HepG2 (cell line): Measurements from ENCODE around the gene PDE4C. TPM values are rescaled to one million over a fixed set of nuclear protein-coding genes. Genes with fewer than 3 reads are reported as not detected.

Experiments
- CBFB ChIP-seq: sonication (generic); formaldehyde crosslinking; IDR thresholded peaks from 2 replicates; pipeline ENCODE4 v1.4.0; 2020; ENCODE audit warnings: missing genetic modification reagents
- HNF4A ChIP-seq: sonication (generic); formaldehyde crosslinking; IDR thresholded peaks from 2 replicates; pipeline ENCODE4 v1.4.0; 2020; ENCODE audit warnings: missing genetic modification reagents
- KLF16 ChIP-seq, 2 experiments: sonication (generic) in 1 of 2; formaldehyde crosslinking in 1 of 2; IDR thresholded peaks; 2 replicates each; pipeline versions ENCODE4 v1.6.1 to v1.8.0; 2016 to 2023; ENCODE audit warnings: missing genetic modification reagents in 2 of 2, missing compliant biosample characterization in 1 of 2
- LCORL ChIP-seq, 2 experiments: fragments of 450-650 bp in 1 of 2; sonication (generic) in 1 of 2; formaldehyde crosslinking in 1 of 2; IDR thresholded peaks; 2 replicates each; pipeline versions ENCODE4 v1.5.0 to v1.6.1; 2017 to 2020; ENCODE audit warnings: antibody characterized with exemption in 1 of 2, missing genetic modification reagents in 1 of 2
- MEIS1 ChIP-seq: sonication (generic); formaldehyde crosslinking; IDR thresholded peaks from 2 replicates; pipeline ENCODE4 v1.9.0; 2021; ENCODE audit warnings: mild to moderate bottlenecking, missing genetic modification reagents, moderate library complexity, borderline replicate concordance
- MYC ChIP-seq: sonication (generic); formaldehyde crosslinking; IDR thresholded peaks from 2 replicates; pipeline ENCODE4 v1.9.0; 2021; ENCODE audit warnings: missing genetic modification reagents, borderline replicate concordance
- SMARCE1 ChIP-seq: fragments of 450-650 bp; IDR thresholded peaks from 2 replicates; pipeline ENCODE4 v1.6.1; 2017; ENCODE audit warnings: borderline replicate concordance
- SRSF1 ChIP-seq: fragments of 200-400 bp; formaldehyde crosslinking; optimal IDR thresholded peaks from 2 replicates; pipeline ENCODE3; 2017; ENCODE audit warnings: mild to moderate bottlenecking, low read depth, low read length, moderate library complexity
- ZFX ChIP-seq: sonication (generic); formaldehyde crosslinking; IDR thresholded peaks from 2 replicates; pipeline ENCODE4 v1.4.0; 2020; ENCODE audit warnings: mild to moderate bottlenecking, low read depth, missing genetic modification reagents, moderate library complexity
- ZNF205 ChIP-seq: IDR thresholded peaks from 2 replicates; pipeline ENCODE4 v1.6.1; 2018; ENCODE audit warnings: missing biosample characterization, missing genetic modification reagents
- ZNF263 ChIP-seq: sonication (generic); formaldehyde crosslinking; IDR thresholded peaks from 2 replicates; pipeline ENCODE4 v1.4.0; 2020; ENCODE audit warnings: missing genetic modification reagents
- ZNF350 ChIP-seq: sonication (generic); formaldehyde crosslinking; IDR thresholded peaks from 2 replicates; pipeline ENCODE4 v1.4.0; 2020; ENCODE audit warnings: mild to moderate bottlenecking, low read depth, missing genetic modification reagents, borderline replicate concordance
- ZNF431 ChIP-seq: sonication (generic); formaldehyde crosslinking; IDR thresholded peaks from 2 replicates; pipeline ENCODE4 v1.9.0; 2022; ENCODE audit warnings: missing genetic modification reagents, low read depth, mild to moderate bottlenecking, borderline replicate concordance
- ZNF556 ChIP-seq: sonication (generic); formaldehyde crosslinking; IDR thresholded peaks from 2 replicates; pipeline ENCODE4 v1.4.0; 2020; ENCODE audit warnings: mild to moderate bottlenecking, missing genetic modification reagents, borderline replicate concordance
- ZSCAN29 ChIP-seq: sonication (generic); formaldehyde crosslinking; conservative IDR thresholded peaks from 2 replicates; pipeline ENCODE4 v1.4.0; 2020; ENCODE audit warnings: mild to moderate bottlenecking, missing genetic modification reagents
- polyA plus RNA-seq, 8 experiments: library from polyadenylated mRNA; depleted of rRNA in 3 of 8; stranded (reverse) in 7 of 8; unstranded in 1 of 8; fragments of >200 nt; fragmentation: Illumina TruSeq in 4 of 8; extraction: Trizol in 4 of 8; gene quantifications; 2 replicates each; pipeline versions ENCODE4 v1.2.1 to v1.2.3, GENCODE V29; 2011 to 2016; ENCODE audit warnings: low read depth in 4 of 8, missing spikeins in 1 of 8, mixed read lengths in 1 of 8; ENCODE audit not compliant: insufficient read depth in 1 of 8
- total RNA-seq, 5 experiments: library from RNA; depleted of rRNA; stranded (reverse); fragments of >200 nt; fragmentation: Illumina TruSeq; extraction: Trizol; gene quantifications; 2 replicates each; pipeline ENCODE4 v1.2.3, GENCODE V29; 2016; ENCODE audit warnings: low read depth in 1 of 5
- TF ChIP-seq, protein P1 (sequence below): sonication (generic); formaldehyde crosslinking; IDR thresholded peaks from 2 replicates; pipeline ENCODE4 v1.4.0; 2020; ENCODE audit warnings: missing genetic modification reagents
- TF ChIP-seq, protein P2 (sequence below): sonication (generic); formaldehyde crosslinking; IDR thresholded peaks from 2 replicates; pipeline ENCODE4 v1.9.0; 2022; ENCODE audit warnings: low read depth, missing genetic modification reagents
- TF ChIP-seq, protein P3 (sequence below), 2 experiments: IDR thresholded peaks; 2 replicates each; pipeline ENCODE4 v1.6.1; 2011 to 2012; ENCODE audit warnings: low read length in 2 of 2, borderline replicate concordance in 1 of 2, low read depth in 1 of 2, mild to moderate bottlenecking in 1 of 2, moderate library complexity in 1 of 2

Gene PDE4C
- total and polyA plus RNA-seq, 2 of the 13 experiments (the other 11 are each of a cell fraction or from before 2014, with no cell fraction given), result 1.4 to 14.0 TPM

DNA sequence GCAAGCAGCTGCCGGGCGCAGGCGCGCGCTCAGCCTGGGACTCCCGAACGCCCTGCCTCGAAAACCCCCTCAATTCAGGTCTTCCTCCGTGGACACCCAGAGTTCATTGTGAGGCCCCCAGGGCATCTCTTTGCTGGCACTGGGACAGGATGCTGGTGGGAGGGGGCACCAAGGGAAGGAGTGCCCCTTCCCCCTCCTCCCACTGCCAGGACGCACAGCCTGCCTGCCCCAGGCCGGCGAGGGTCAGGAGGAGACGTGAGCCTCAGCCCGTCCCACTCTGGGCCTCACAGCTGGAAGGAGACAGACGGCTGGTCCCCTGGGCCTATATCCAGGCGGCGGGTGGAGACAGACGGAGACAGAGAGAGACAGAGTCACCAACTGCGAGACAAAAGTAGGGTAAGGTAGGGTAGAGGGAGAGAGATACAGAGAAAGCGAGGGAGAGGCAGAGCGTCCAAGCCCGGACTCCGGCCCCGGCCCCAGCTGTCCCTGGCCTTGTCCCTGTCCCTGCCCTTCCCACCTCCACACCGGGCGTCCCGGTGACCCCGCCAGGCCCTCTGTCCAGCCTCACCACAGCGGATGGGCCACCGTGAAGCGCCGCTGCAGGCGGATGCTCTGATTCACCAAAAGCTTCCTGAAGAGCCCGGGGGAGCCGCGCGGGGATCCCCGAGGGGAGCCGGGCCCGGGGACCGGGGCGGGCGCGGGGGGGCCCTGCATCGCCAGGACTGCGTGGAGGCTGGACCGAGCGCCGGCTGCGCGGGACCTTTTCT is at the start of gene PDE4C (continued):
- TF ChIP-seq ZNF263 (CRISPR knock-in tag), result 0 out of 2 replicates have a peak, but pooled peaks have one; percentile 16
- peak; percentile 45; the same call in 1 of the 2 replicates for TF ChIP-seq HNF4A (CRISPR knock-in tag)
- no peak for TF ChIP-seq ZNF431 (CRISPR knock-in tag)
- no peak for TF ChIP-seq SMARCE1
- peak; percentile 31; the same call in 1 of the 2 replicates for TF ChIP-seq ZNF205
- TF ChIP-seq KLF16 (CRISPR knock-in tag; IDR thresholded peaks at IDR 0.05), result no peak
- 0 out of 2 replicates have a peak, but pooled peaks have one; percentile 14 for TF ChIP-seq ZSCAN29 (CRISPR knock-in tag)
- TF ChIP-seq, protein P1, sequence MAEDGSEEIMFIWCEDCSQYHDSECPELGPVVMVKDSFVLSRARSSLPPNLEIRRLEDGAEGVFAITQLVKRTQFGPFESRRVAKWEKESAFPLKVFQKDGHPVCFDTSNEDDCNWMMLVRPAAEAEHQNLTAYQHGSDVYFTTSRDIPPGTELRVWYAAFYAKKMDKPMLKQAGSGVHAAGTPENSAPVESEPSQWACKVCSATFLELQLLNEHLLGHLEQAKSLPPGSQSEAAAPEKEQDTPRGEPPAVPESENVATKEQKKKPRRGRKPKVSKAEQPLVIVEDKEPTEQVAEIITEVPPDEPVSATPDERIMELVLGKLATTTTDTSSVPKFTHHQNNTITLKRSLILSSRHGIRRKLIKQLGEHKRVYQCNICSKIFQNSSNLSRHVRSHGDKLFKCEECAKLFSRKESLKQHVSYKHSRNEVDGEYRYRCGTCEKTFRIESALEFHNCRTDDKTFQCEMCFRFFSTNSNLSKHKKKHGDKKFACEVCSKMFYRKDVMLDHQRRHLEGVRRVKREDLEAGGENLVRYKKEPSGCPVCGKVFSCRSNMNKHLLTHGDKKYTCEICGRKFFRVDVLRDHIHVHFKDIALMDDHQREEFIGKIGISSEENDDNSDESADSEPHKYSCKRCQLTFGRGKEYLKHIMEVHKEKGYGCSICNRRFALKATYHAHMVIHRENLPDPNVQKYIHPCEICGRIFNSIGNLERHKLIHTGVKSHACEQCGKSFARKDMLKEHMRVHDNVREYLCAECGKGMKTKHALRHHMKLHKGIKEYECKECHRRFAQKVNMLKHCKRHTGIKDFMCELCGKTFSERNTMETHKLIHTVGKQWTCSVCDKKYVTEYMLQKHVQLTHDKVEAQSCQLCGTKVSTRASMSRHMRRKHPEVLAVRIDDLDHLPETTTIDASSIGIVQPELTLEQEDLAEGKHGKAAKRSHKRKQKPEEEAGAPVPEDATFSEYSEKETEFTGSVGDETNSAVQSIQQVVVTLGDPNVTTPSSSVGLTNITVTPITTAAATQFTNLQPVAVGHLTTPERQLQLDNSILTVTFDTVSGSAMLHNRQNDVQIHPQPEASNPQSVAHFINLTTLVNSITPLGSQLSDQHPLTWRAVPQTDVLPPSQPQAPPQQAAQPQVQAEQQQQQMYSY (CRISPR knock-in tag), result 0 out of 2 replicates have a peak, but pooled peaks have one; percentile 64
- TF ChIP-seq, protein P2, sequence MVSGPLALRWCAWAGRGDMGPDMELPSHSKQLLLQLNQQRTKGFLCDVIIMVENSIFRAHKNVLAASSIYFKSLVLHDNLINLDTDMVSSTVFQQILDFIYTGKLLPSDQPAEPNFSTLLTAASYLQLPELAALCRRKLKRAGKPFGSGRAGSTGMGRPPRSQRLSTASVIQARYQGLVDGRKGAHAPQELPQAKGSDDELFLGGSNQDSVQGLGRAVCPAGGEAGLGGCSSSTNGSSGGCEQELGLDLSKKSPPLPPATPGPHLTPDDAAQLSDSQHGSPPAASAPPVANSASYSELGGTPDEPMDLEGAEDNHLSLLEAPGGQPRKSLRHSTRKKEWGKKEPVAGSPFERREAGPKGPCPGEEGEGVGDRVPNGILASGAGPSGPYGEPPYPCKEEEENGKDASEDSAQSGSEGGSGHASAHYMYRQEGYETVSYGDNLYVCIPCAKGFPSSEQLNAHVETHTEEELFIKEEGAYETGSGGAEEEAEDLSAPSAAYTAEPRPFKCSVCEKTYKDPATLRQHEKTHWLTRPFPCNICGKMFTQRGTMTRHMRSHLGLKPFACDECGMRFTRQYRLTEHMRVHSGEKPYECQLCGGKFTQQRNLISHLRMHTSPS (CRISPR knock-in tag), result peak; percentile 43; the same call in 1 of the 2 replicates
- TF ChIP-seq LCORL (IDR thresholded peaks at IDR 0.05), result no peak
- TF ChIP-seq LCORL (CRISPR knock-in tag; IDR thresholded peaks at IDR 0.05), result peak; percentile 15; the same call in 1 of the 2 replicates
- no peak for TF ChIP-seq ZNF556
- TF ChIP-seq SRSF1, result peak; percentile 54
- TF ChIP-seq ZFX (CRISPR knock-in tag), result peak; percentile 78
- no peak for TF ChIP-seq CBFB
- TF ChIP-seq, protein P3, sequence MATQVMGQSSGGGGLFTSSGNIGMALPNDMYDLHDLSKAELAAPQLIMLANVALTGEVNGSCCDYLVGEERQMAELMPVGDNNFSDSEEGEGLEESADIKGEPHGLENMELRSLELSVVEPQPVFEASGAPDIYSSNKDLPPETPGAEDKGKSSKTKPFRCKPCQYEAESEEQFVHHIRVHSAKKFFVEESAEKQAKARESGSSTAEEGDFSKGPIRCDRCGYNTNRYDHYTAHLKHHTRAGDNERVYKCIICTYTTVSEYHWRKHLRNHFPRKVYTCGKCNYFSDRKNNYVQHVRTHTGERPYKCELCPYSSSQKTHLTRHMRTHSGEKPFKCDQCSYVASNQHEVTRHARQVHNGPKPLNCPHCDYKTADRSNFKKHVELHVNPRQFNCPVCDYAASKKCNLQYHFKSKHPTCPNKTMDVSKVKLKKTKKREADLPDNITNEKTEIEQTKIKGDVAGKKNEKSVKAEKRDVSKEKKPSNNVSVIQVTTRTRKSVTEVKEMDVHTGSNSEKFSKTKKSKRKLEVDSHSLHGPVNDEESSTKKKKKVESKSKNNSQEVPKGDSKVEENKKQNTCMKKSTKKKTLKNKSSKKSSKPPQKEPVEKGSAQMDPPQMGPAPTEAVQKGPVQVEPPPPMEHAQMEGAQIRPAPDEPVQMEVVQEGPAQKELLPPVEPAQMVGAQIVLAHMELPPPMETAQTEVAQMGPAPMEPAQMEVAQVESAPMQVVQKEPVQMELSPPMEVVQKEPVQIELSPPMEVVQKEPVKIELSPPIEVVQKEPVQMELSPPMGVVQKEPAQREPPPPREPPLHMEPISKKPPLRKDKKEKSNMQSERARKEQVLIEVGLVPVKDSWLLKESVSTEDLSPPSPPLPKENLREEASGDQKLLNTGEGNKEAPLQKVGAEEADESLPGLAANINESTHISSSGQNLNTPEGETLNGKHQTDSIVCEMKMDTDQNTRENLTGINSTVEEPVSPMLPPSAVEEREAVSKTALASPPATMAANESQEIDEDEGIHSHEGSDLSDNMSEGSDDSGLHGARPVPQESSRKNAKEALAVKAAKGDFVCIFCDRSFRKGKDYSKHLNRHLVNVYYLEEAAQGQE (IDR thresholded peaks at IDR 0.05; ENCODE audit: borderline replicate concordance in 1 of 2, low read depth in 1 of 2, low read length in 2 of 2), result peak in 1 of 2 experiments; percentile 56; a peak in 2 of 4 replicates
- TF ChIP-seq MEIS1 (CRISPR knock-in tag), result 0 out of 2 replicates have a peak, but pooled peaks have one; percentile 48
- TF ChIP-seq MYC (CRISPR knock-in tag), result peak; percentile 56; the same call in 1 of the 2 replicates
- TF ChIP-seq ZNF350, result no peak
